Measurements from ENCODE around the gene EEF1AKMT3. TPM values are rescaled to one million over a fixed set of nuclear protein-coding genes. Genes with fewer than 3 reads are reported as not detected.

Gene EEF1AKMT3
- total RNA-seq, 1 donor from 2014 or later = 7.3 TPM

GRCh38 chr12:57822392-57823130 is 50.1 kb downstream of the EEF1AKMT3 start:
- H3K36me3 ChIP-seq (ENCODE audit: control insufficient read depth, insufficient read depth, low read length) = peaks cover 16% of the 10 kb centered on the region
- TF ChIP-seq, protein P1, sequence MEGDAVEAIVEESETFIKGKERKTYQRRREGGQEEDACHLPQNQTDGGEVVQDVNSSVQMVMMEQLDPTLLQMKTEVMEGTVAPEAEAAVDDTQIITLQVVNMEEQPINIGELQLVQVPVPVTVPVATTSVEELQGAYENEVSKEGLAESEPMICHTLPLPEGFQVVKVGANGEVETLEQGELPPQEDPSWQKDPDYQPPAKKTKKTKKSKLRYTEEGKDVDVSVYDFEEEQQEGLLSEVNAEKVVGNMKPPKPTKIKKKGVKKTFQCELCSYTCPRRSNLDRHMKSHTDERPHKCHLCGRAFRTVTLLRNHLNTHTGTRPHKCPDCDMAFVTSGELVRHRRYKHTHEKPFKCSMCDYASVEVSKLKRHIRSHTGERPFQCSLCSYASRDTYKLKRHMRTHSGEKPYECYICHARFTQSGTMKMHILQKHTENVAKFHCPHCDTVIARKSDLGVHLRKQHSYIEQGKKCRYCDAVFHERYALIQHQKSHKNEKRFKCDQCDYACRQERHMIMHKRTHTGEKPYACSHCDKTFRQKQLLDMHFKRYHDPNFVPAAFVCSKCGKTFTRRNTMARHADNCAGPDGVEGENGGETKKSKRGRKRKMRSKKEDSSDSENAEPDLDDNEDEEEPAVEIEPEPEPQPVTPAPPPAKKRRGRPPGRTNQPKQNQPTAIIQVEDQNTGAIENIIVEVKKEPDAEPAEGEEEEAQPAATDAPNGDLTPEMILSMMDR (IDR thresholded peaks at IDR 0.05; ENCODE audit: insufficient read depth, low read length, poor library complexity, severe bottlenecking) = no peak
- no peak for DNase-seq (ENCODE audit: low read depth)
- no peaks in the 10 kb centered on the region for H3K27me3 ChIP-seq (ENCODE audit: control insufficient read depth, insufficient read depth, low read length)
- H3K4me3 ChIP-seq (ENCODE audit: low read depth, low read length) = no peak overlapping the region

GRCh38 chr12:57823131-57823907 is 50.9 kb downstream of the EEF1AKMT3 start:
- Histone ChIP-seq H3K27me3 (ENCODE audit: control insufficient read depth, insufficient read depth, low read length) (no peaks in the 10 kb centered on the region), H3K36me3 (ENCODE audit: control insufficient read depth, insufficient read depth, low read length) (peaks cover 16% of the 10 kb centered on the region), H3K4me3 (ENCODE audit: low read depth, low read length) (no peak overlapping the region)
- TF ChIP-seq, protein P1 (IDR thresholded peaks at IDR 0.05; ENCODE audit: insufficient read depth, low read length, poor library complexity, severe bottlenecking) = no peak
- DNase-seq (ENCODE audit: low read depth) = no peak

DNA sequence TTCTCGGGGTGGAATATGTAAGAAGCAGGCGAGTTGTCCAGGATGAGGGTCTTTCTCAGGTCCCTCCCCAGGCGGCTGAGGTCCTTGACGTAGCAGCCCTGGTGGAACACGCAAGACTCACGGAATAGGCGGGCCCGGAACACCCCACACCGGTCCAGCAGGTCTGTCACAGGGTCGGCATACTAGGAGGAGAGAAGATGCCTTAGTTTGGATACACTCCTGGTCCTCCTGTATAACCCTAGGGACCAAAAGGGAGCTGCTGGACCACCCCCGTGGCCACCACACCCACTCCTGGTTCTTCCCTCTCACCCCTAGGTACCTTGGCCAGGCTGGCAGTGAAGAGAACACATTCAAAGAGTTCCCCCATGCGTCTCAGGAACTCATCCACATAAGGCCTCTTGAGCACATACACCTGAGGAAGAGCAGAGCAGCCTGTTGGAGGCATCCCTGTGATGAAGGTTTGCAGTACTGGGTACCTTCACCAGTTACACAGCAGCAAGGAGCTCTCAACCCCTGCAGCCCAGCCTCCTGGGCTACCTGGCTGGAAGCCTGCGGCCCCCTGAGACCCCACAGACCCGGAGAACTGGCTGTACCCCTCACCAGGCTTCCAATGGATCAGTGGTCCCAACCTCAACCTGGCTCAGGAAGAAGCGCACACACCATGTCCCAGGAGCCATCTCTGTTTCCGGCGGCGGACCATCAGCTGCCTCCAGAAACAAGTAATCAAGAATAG is 51.7 kb downstream of the EEF1AKMT3 start:
- TF ChIP-seq, protein P1 (IDR thresholded peaks at IDR 0.05; ENCODE audit: insufficient read depth, low read length, poor library complexity, severe bottlenecking) = no peak
- Histone ChIP-seq H3K36me3 (ENCODE audit: control insufficient read depth, insufficient read depth, low read length) (peaks cover 15% of the 10 kb centered on the region), H3K4me3 (ENCODE audit: low read depth, low read length) (no peak overlapping the region), H3K27me3 (ENCODE audit: control insufficient read depth, insufficient read depth, low read length) (no peaks in the 10 kb centered on the region)
- DNase-seq (ENCODE audit: low read depth) = no peak

DNA sequence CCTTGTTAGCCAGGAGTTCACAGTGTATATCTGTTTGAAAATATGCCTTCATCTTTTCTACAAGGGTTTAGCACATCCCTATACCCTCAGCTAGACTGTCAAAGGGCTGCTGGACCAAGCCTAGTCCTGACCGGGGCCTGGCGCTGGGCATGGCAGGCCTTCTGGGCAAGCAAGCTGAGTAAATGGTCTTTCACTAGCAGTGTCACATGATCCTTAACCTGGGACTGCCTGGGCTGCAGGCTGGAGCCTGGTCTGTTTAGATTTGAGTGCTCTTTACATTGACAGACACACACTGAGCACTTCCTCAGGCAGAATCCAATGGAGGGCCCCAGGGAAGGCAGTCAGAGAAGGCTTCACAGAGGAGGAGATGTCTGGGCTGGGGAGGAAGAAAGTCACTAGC is 53.0 kb downstream of the EEF1AKMT3 start:
- no peaks in the 10 kb centered on the region for H3K27me3 ChIP-seq (ENCODE audit: control insufficient read depth, insufficient read depth, low read length)
- TF ChIP-seq, protein P1 (IDR thresholded peaks at IDR 0.05; ENCODE audit: insufficient read depth, low read length, poor library complexity, severe bottlenecking) = no peak
- DNase-seq (ENCODE audit: low read depth) = no peak
- no peak overlapping the region for H3K4me3 ChIP-seq (ENCODE audit: low read depth, low read length)
- peaks cover 16% of the 10 kb centered on the region for H3K36me3 ChIP-seq (ENCODE audit: control insufficient read depth, insufficient read depth, low read length)

GRCh38 chr12:57826400-57826799 is 54.0 kb downstream of the EEF1AKMT3 start:
- H3K36me3 ChIP-seq (ENCODE audit: control insufficient read depth, insufficient read depth, low read length) = peaks cover 16% of the 10 kb centered on the region
- DNase-seq (ENCODE audit: low read depth) = no peak
- TF ChIP-seq, protein P1 (IDR thresholded peaks at IDR 0.05; ENCODE audit: insufficient read depth, low read length, poor library complexity, severe bottlenecking) = no peak
- no peaks in the 10 kb centered on the region for H3K27me3 ChIP-seq (ENCODE audit: control insufficient read depth, insufficient read depth, low read length)
- H3K4me3 ChIP-seq (ENCODE audit: low read depth, low read length) = no peak overlapping the region
